Measurements from ENCODE around the gene ATP5F1B.

GRCh38 chr12:56634242-56634836 lies 11.4 kb downstream of the ATP5F1B start:
- TF ChIP-seq ELF4 (IDR thresholded peaks at IDR 0.05) (no peak), FOXM1 (IDR thresholded peaks at IDR 0.05; ENCODE audit: borderline replicate concordance) (no peak), TARDBP (IDR thresholded peaks at IDR 0.05) (no peak), NFRKB (IDR thresholded peaks at IDR 0.05) (no peak), PKNOX1 (IDR thresholded peaks at IDR 0.05) (no peak)

Data from HEK293T (cell line).